Stomach smooth muscle (tissue), 2 donors: ENCODE measurements around the gene RPS23.

Source experiments
- H3K27ac ChIP-seq: one replicate; pipeline ENCODE4 v1.7.0; 2013; ENCODE audit warnings: mild to moderate bottlenecking, low read length, inconsistent platforms
- H3K27me3 ChIP-seq, 2 donors: one replicate each; pipeline ENCODE4 v1.7.0; 2013; ENCODE audit warnings: low read length in 2 of 2; ENCODE audit not compliant: insufficient read depth in 2 of 2, control insufficient read depth in 1 of 2
- H3K36me3 ChIP-seq, 2 donors: one replicate each; pipeline ENCODE4 v1.7.0; 2013; ENCODE audit warnings: low read length in 2 of 2; ENCODE audit not compliant: control insufficient read depth in 2 of 2, insufficient read depth in 2 of 2
- H3K4me1 ChIP-seq: one replicate; pipeline ENCODE4 v1.7.0; 2013; ENCODE audit warnings: low read length; ENCODE audit not compliant: control insufficient read depth, insufficient read depth
- H3K4me3 ChIP-seq, 2 donors: one replicate each; pipeline ENCODE4 v1.7.0; 2013; ENCODE audit warnings: low read length in 2 of 2
- H3K9ac ChIP-seq, 2 donors: one replicate each; pipeline ENCODE4 v1.7.0; 2013; ENCODE audit warnings: low read length in 2 of 2, mild to moderate bottlenecking in 1 of 2
- H3K9me3 ChIP-seq, 2 donors: one replicate each; pipeline ENCODE4 v1.7.0; 2013; ENCODE audit warnings: low read length in 2 of 2; ENCODE audit not compliant: control insufficient read depth in 2 of 2
- donor health status: healthy.
- donor health status: Pancreatic carcinoma.

RPS23 gene

DNA sequence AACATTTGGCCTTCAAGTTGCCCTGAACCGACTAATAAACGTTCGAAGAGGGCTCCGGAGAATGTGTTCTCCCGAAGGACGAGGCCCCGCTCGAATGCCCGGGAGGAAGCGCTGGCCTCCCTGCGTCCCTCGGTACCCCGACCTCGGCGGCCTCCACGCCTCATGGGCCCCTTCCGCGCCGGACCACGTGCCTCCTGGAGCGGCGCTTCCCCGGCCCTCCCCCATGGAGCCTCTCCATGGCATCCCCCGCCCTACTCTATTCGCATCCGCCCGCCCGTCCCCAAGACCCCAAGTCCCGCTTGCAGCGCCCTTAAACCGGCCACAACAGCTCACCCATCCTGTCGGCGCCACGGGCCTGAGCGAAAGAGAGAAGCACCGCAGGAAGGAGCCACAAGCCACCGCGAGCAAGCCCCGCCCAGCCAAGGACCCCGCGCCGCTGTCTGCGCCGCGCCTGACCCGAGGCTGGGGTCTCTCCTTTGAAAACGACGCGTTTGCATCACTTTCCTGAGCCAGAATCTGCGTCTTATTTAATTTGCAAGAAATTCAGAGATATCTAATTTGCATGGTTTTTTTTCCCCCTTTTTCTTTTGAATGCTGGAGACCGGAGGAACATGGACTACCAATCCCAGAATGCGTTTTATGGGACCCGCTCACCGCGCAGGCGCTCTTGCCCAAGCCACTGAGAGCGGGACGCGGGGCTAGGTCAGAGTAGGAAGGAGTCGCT, at the start of gene RPS23:
Gene RPS23, minus strand, starts transcription at position 368 of the 724 bp plus-strand sequence. Its CDS starts 31 bp downstream, at position 337.
- Histone ChIP-seq H3K4me1 (peaks cover 3% of the 10 kb centered on the region), H3K36me3 (peaks cover 18% of the 10 kb centered on the region in 2 donors), H3K27me3 (no peaks in the 10 kb centered on the region), H3K9me3 (no peaks in the 10 kb centered on the region), H3K27ac (peak within 1 kb of the TSS; percentile 69), H3K9ac (peak within 1 kb of the TSS; percentile 89 to 95), H3K4me3 (peak within 1 kb of the TSS; percentile 96)

DNA sequence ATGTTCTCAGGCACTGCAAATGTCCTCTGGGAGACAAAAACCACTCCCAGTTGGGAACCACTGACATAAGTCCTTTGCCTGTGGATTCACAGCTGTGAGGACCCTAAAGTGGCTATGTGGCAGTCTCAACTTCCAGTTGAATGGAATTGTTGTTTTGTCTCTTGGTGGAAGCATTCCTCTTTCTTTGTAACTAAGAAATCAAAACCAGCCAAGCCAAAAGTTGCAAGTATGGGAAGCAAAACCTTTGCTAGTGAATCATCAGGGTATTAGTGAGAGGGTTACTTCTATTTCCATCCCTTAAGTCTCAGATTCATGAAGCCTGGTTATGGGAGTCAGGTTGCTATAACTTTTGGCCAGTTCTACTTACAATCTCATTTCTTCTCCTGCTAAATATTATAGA, 49.8 kb upstream of the RPS23 start:
- Histone ChIP-seq H3K27me3 (no peaks in the 10 kb centered on the region), H3K27ac (no peak overlapping the region), H3K9me3 (no peaks in the 10 kb centered on the region), H3K4me1 (no peaks in the 10 kb centered on the region), H3K9ac (no peak overlapping the region), H3K36me3 (no peaks in the 10 kb centered on the region), H3K4me3 (no peak overlapping the region)

- H3K9me3 ChIP-seq, result no peaks in the 10 kb centered on the region
- no peaks in the 10 kb centered on the region for H3K4me1 ChIP-seq
- H3K4me3 ChIP-seq, result no peak overlapping the region
- no peak overlapping the region for H3K9ac ChIP-seq
- no peaks in the 10 kb centered on the region for H3K36me3 ChIP-seq
- H3K27ac ChIP-seq, result no peak overlapping the region
- no peaks in the 10 kb centered on the region for H3K27me3 ChIP-seq
These were observed 47.8 kb upstream of the RPS23 start for GRCh38 chr5:82325996-82326395.

- Histone ChIP-seq H3K9ac (no peak overlapping the region), H3K4me3 (no peak overlapping the region), H3K9me3 (no peaks in the 10 kb centered on the region), H3K27ac (no peak overlapping the region), H3K27me3 (no peaks in the 10 kb centered on the region), H3K4me1 (no peaks in the 10 kb centered on the region), H3K36me3 (no peaks in the 10 kb centered on the region)
These were observed 47.0 kb upstream of the RPS23 start for GRCh38 chr5:82325155-82325554.

DNA sequence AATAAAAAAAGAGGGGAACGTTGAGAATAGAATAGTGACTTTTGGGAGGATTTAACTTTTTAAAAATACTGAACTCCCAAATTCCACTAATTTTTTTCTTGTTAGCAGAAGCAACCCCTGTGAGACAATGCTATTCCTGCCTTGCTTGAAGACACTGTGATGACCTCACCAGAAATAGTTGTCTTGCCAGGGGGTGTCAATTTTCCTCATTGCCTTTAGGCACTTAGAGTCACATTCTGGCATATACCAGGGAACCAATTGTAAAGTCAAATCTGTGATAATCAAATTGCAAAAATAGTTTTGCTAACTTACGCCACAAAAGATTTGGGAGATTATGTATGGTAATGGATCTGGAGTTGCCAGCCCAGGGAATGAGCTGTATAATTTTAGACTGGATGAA, 42.8 kb upstream of the RPS23 start:
- Histone ChIP-seq H3K4me1 (no peaks in the 10 kb centered on the region), H3K27me3 (no peaks in the 10 kb centered on the region), H3K9ac (no peak overlapping the region), H3K4me3 (no peak overlapping the region), H3K27ac (no peak overlapping the region), H3K9me3 (no peaks in the 10 kb centered on the region), H3K36me3 (no peaks in the 10 kb centered on the region)

DNA sequence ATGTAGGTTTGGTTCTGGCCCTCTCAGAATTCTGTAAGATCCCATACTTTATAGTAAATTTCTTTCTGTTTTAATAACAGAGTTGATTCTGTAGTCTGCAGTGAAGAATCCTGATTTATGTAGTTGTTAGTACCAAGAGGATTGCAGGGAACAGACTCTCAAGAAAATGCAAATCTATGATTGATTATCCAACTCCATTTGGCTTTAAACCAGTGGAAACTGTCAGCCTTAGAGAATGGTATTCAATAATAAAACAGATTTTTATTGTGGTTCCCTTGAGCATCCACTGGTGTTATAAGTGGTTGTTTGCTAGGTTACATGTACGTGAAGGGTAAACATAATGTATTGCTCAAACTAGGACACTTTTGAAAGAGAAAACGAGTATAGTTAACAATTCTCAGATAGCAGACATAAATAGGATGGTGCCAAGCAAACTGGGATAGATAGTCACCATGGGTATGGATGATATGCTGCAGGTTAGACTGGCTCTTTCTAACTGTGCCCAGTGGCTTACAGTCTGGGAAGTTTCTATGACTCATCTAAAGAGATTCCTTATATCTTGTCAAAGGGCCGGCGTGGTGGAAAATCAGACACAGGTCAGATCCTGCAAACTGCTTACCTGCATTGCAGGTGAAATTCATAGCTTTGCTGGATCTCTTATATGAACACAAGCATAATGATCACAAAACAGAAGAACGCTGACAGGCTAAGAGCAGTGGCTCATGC, 41.7 kb upstream of the RPS23 start:
- Histone ChIP-seq H3K27me3 (no peaks in the 10 kb centered on the region), H3K4me3 (no peak overlapping the region), H3K4me1 (no peaks in the 10 kb centered on the region), H3K27ac (no peak overlapping the region), H3K9me3 (no peaks in the 10 kb centered on the region), H3K36me3 (no peaks in the 10 kb centered on the region), H3K9ac (no peak overlapping the region)

DNA sequence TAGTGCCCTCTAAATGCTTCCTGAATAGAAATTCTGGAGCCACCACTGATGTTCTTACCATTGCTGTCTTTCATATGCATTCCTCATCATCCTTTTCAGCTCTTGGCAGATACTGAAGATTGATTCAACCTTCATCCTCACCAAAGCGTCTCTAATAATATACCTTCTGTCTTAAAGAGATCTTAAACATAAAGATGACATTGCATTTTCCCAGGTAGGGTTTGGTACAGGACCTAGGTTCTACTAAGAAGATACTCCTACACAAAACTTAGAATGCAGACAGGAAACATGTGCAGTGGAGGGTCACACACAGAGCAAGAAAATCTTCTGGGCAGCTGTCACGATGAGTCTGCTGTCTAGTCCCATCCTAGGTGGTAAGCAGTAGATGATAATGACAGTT, 41.0 kb upstream of the RPS23 start:
- Histone ChIP-seq H3K4me1 (no peaks in the 10 kb centered on the region), H3K27ac (no peak overlapping the region), H3K9me3 (no peaks in the 10 kb centered on the region), H3K36me3 (no peaks in the 10 kb centered on the region), H3K27me3 (no peaks in the 10 kb centered on the region), H3K9ac (no peak overlapping the region), H3K4me3 (no peak overlapping the region)

DNA sequence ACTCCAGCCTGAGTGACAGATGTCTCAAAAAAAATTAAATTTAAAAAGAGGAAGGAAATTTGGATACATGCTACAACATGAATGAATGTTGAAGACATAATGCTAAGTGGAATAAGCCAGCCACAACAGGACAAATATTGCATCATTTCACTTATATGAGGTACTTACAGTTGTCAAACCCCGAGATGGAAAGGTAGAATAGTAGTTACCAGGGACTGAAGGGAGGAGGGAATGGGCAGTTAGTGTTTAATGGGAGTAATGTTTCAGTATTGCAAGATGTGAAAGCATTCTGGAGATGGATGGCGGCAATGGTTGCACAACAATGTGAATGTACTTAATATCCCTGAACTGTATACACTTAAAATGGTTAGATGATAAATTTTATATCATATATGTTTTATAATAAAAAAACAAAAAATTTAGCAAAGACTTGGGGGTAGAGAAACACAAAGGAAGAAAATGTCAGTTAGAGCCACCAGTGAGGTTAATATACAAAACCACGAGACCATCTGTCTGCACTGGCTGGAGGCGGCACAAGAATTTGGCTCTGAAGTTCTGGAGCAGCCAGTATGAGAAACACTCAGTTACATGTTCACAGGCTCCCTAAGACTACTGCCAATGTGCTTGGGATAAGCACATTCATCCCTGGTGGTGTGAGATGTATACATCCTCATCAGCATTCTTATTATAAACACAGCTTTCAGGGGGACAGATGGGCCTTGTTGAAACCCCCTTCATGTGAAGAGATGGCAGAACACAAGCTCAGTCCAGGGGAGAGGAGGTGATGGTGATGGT, 37.0 kb upstream of the RPS23 start:
- H3K9ac ChIP-seq, result no peak overlapping the region

GRCh38 chr5:82313016-82313415, 34.9 kb upstream of the RPS23 start:
- Histone ChIP-seq H3K27ac (no peak overlapping the region), H3K4me3 (no peak overlapping the region), H3K27me3 (no peaks in the 10 kb centered on the region), H3K36me3 (no peaks in the 10 kb centered on the region), H3K9me3 (no peaks in the 10 kb centered on the region), H3K4me1 (no peaks in the 10 kb centered on the region), H3K9ac (no peak overlapping the region)

More for the DNA sequence above, 37.0 kb upstream of the RPS23 start:
- no peaks in the 10 kb centered on the region for H3K36me3 ChIP-seq
- H3K27ac ChIP-seq, result no peak overlapping the region
- H3K9me3 ChIP-seq, result no peaks in the 10 kb centered on the region
- no peaks in the 10 kb centered on the region for H3K27me3 ChIP-seq
- no peak overlapping the region for H3K4me3 ChIP-seq
- H3K4me1 ChIP-seq, result no peaks in the 10 kb centered on the region

DNA sequence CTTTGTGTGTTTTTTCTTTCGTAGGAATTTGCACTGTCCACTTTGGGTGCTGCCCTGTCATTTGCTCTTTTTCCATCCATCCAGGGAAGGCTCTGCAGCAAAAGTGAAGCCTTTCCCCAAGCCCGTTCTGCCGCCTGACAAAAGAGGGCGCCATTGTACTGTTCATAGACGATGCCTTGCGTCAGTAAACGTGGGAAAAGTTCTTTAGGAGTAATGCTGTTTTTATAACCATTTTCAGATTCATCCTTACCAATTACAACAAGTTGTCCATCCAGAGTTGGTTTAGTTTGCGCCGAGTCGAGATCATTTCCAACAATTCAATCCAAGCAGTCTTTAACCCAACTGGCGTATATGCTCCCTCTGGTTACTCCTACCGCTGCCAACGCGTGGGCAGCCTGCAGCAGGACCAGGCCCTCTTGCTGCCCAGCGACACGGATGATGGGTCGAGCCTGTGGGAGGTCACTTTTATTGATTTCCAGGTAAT, 34.3 kb upstream of the RPS23 start:
- Histone ChIP-seq H3K9me3 (no peaks in the 10 kb centered on the region), H3K27me3 (no peaks in the 10 kb centered on the region), H3K4me1 (no peaks in the 10 kb centered on the region), H3K36me3 (no peaks in the 10 kb centered on the region), H3K9ac (no peak overlapping the region), H3K27ac (no peak overlapping the region), H3K4me3 (no peak overlapping the region)
